GM12878 (cell line): ENCODE measurements around the gene KIAA1191.

Source experiments
- CEBPZ ChIP-seq: fragments of 150-350 bp; IDR thresholded peaks from 2 replicates; pipeline ENCODE4 v1.6.1; 2016; ENCODE audit warnings: low read depth, low read length
- CTCF ChIP-seq, 3 experiments: IDR thresholded peaks in 2 of 3; conservative IDR thresholded peaks in 1 of 3; 2 replicates each; pipeline ENCODE4 v1.5.1; 2011; ENCODE audit warnings: low read depth in 3 of 3, low read length in 3 of 3, mild to moderate bottlenecking in 3 of 3, control low read depth in 2 of 3, moderate library complexity in 2 of 3, inconsistent platforms in 1 of 3, mixed read lengths in 1 of 3; ENCODE audit not compliant: control insufficient read depth in 2 of 3, insufficient read depth in 1 of 3; ENCODE audit errors: extremely low read depth in 1 of 3
- EED ChIP-seq: sonication (generic); IDR thresholded peaks from 2 replicates; pipeline ENCODE4 v1.6.1; 2016; ENCODE audit warnings: antibody characterized with exemption, low read depth
- EZH2 ChIP-seq: IDR thresholded peaks from 2 replicates; pipeline ENCODE4 v1.6.1; 2012; ENCODE audit warnings: low read depth, mild to moderate bottlenecking, control low read depth, inconsistent platforms, low read length, borderline replicate concordance; ENCODE audit not compliant: control insufficient read depth
- GABPA ChIP-seq: IDR thresholded peaks from 2 replicates; pipeline ENCODE4 v1.6.1; 2014; ENCODE audit warnings: antibody characterized with exemption, low read depth, mild to moderate bottlenecking, inconsistent platforms
- POLR2A ChIP-seq: IDR thresholded peaks from 2 replicates; pipeline ENCODE4 v1.6.1; 2011; ENCODE audit warnings: low read depth, mild to moderate bottlenecking, low read length
- POLR2AphosphoS2 ChIP-seq: IDR thresholded peaks from 2 replicates; pipeline ENCODE4 v1.6.1; 2011; ENCODE audit warnings: low read depth, mild to moderate bottlenecking, low read length, improper control_type of control experiment, moderate library complexity
- ZNF24 ChIP-seq: fragments of 450-650 bp; IDR thresholded peaks from 2 replicates; pipeline ENCODE4 v1.6.1; 2017; ENCODE audit warnings: antibody characterized with exemption, mild to moderate bottlenecking
- TF ChIP-seq, protein P1 (sequence below): IDR thresholded peaks from 2 replicates; pipeline ENCODE4 v1.6.1; 2012; ENCODE audit warnings: low read depth, low read length, improper control_type of control experiment

DNA sequence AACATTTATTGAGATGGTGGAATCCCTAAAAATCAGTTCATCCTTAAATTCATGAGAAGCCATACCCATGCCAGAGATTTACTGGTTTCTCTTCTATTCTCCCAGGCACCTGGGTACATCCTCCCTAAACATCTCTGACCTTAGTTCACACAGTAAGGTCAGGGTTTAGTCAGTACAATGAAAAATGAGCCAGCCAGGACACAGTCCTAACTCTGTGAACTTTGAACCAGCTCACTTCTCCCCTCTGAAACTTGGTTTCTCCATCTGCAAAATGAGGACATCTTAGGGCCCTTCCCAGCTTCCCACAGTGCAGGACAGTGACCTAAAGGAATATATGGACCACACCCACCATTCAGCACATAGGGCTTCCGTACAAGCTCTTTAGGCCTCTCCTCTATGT is 24.9 kb upstream of the KIAA1191 start:
- TF ChIP-seq POLR2AphosphoS2 (no peak), EED (no peak), GABPA (no peak), POLR2A (no peak), CTCF (IDR thresholded peaks at IDR 0.05 in 2 of 3, conservative IDR thresholded peaks at IDR 0.05 in 1 of 3; ENCODE audit: control insufficient read depth in 2 of 3, extremely low read depth in 1 of 3, insufficient read depth in 1 of 3, low read depth in 3 of 3, low read length in 3 of 3) (no peak), EZH2 (no peak), ZNF24 (no peak), CEBPZ (no peak)
- TF ChIP-seq, protein P1, sequence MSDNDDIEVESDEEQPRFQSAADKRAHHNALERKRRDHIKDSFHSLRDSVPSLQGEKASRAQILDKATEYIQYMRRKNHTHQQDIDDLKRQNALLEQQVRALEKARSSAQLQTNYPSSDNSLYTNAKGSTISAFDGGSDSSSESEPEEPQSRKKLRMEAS, result no peak
